K562 (cell line): ENCODE measurements around the gene ERGIC1. TPM values are rescaled to one million over a fixed set of nuclear protein-coding genes. Genes with fewer than 3 reads are reported as not detected.

Source experiments
- ADNP ChIP-seq: fragments of 200-800 bp; sonication (Bioruptor generic); IDR thresholded peaks from 2 replicates; pipeline ENCODE4 v1.6.1; 2016; ENCODE audit warnings: missing genetic modification characterization, missing compliant biosample characterization
- ARID1B ChIP-seq: fragments of 450-650 bp; IDR thresholded peaks from 2 replicates; pipeline ENCODE4 v1.6.1; 2016; ENCODE audit warnings: antibody characterized with exemption, mild to moderate bottlenecking, inconsistent platforms
- ARNT ChIP-seq, 2 experiments: fragments of 450-650 bp; IDR thresholded peaks; 2 replicates each; pipeline ENCODE4 v1.6.1; 2016; ENCODE audit warnings: mild to moderate bottlenecking in 1 of 2
- ATF1 ChIP-seq, 2 experiments: fragments of 450-650 bp in 1 of 2; IDR thresholded peaks; 2 replicates each; pipeline ENCODE4 v1.6.1; 2016; ENCODE audit warnings: missing compliant biosample characterization in 1 of 2, missing genetic modification characterization in 1 of 2
- CREB5 ChIP-seq: fragments of 250-450 bp; sonication (Bioruptor Pico); IDR thresholded peaks from 2 replicates; pipeline ENCODE4 v1.5.0; 2020; ENCODE audit warnings: mild to moderate bottlenecking
- CTBP1 ChIP-seq: fragments of 450-650 bp; IDR thresholded peaks from 2 replicates; pipeline ENCODE4 v1.6.1; 2016; ENCODE audit warnings: borderline replicate concordance
- HBP1 ChIP-seq: fragments of 450-650 bp; formaldehyde crosslinking; IDR thresholded peaks from 2 replicates; pipeline ENCODE4 v1.4.0; 2022; ENCODE audit warnings: missing genetic modification characterization
- HDAC2 ChIP-seq: fragments of 450-650 bp; IDR thresholded peaks from 2 replicates; pipeline ENCODE4 v1.6.1; 2016; ENCODE audit warnings: mild to moderate bottlenecking
- HNRNPLL ChIP-seq: fragments of 200-400 bp; formaldehyde crosslinking; IDR thresholded peaks from 2 replicates; pipeline ENCODE4 v1.6.1; 2017; ENCODE audit warnings: low read length, low read depth, mild to moderate bottlenecking; ENCODE audit not compliant: poor library complexity, severe bottlenecking
- NBN ChIP-seq: fragments of 450-650 bp; IDR thresholded peaks from 2 replicates; pipeline ENCODE4 v1.6.1; 2016; ENCODE audit warnings: low read depth, mild to moderate bottlenecking
- NCOA4 ChIP-seq: fragments of 450-650 bp; IDR thresholded peaks from 2 replicates; pipeline ENCODE4 v1.6.1; 2018; ENCODE audit warnings: mild to moderate bottlenecking; ENCODE audit not compliant: partially characterized antibody
- PHF8 ChIP-seq: fragments of 200-600 bp; sonication (generic); IDR thresholded peaks from 2 replicates; pipeline ENCODE4 v1.6.1; 2012; ENCODE audit warnings: mixed run types, mild to moderate bottlenecking, inconsistent platforms, low read length, moderate library complexity, borderline replicate concordance
- PML ChIP-seq: IDR thresholded peaks from 2 replicates; pipeline ENCODE4 v1.6.1; 2012; ENCODE audit warnings: low read length, inconsistent platforms
- PTBP1 ChIP-seq: fragments of 200-400 bp; formaldehyde crosslinking; IDR thresholded peaks from 2 replicates; pipeline ENCODE4 v1.6.1; 2017; ENCODE audit warnings: low read depth, low read length
- ZBTB7A ChIP-seq: IDR thresholded peaks from 2 replicates; pipeline ENCODE4 v1.6.1; 2011; ENCODE audit warnings: low read depth, mild to moderate bottlenecking, low read length, moderate library complexity, borderline replicate concordance; ENCODE audit not compliant: control insufficient read depth
- ZBTB9 ChIP-seq: fragments of 450-650 bp; formaldehyde crosslinking; IDR thresholded peaks from 2 replicates; pipeline ENCODE4 v1.4.0; 2020; ENCODE audit warnings: mild to moderate bottlenecking, moderate library complexity
- ZNF121 ChIP-seq: sonication (generic); formaldehyde crosslinking; conservative IDR thresholded peaks from 2 replicates; pipeline ENCODE4 v1.8.0; 2022; ENCODE audit warnings: missing genetic modification reagents
- ZNF316 ChIP-seq: fragments of 450-650 bp; IDR thresholded peaks from 2 replicates; pipeline ENCODE4 v1.6.1; 2016
- ZNF512 ChIP-seq: IDR thresholded peaks from 2 replicates; pipeline ENCODE4 v1.6.1; 2016; ENCODE audit warnings: missing genetic modification characterization, missing compliant biosample characterization
- ZNF778 ChIP-seq: fragments of 450-650 bp; formaldehyde crosslinking; IDR thresholded peaks from 2 replicates; pipeline ENCODE4 v1.4.0; 2020; ENCODE audit warnings: mild to moderate bottlenecking, moderate library complexity
- ZNF830 ChIP-seq: fragments of 250-450 bp; sonication (Bioruptor Pico); IDR thresholded peaks from 2 replicates; pipeline ENCODE4 v1.5.0; 2021; ENCODE audit warnings: mild to moderate bottlenecking
- polyA plus RNA-seq, 8 experiments: library from polyadenylated mRNA; depleted of rRNA in 4 of 8; stranded (reverse) in 5 of 8; unstranded in 3 of 8; fragments of >200 nt; fragmentation: Nextera tagmentation in 2 of 8; fragmentation: Illumina TruSeq in 1 of 8; extraction: Ambion mirVana in 2 of 8; extraction: Trizol in 1 of 8; gene quantifications; 2 replicates each; pipeline versions ENCODE4 v1.2.1 to v1.2.3, GENCODE V29; 2011 to 2014; ENCODE audit warnings: inconsistent platforms in 1 of 8, missing spikeins in 1 of 8
- total RNA-seq, 7 experiments: library from RNA; depleted of rRNA in 6 of 7; stranded (reverse); fragments of >200 nt in 6 of 7; fragmentation: Illumina TruSeq in 2 of 7; extraction: Trizol in 2 of 7; gene quantifications; 2 replicates each; pipeline versions ENCODE4 v1.2.1 to v1.2.3, GENCODE V29; 2011 to 2021; ENCODE audit warnings: low replicate concordance in 1 of 7

ERGIC1 gene
- total and polyA plus RNA-seq, 9 of the 15 experiments (the other 6 are each of a cell fraction or from before 2014, with no cell fraction given): 5.5 to 68.4 (median 36.4) TPM

- TF ChIP-seq HDAC2: peak; percentile 86
- peak; percentile 20 to 69; a peak in 2 of 4 replicates for TF ChIP-seq ARNT (IDR thresholded peaks at IDR 0.05)
- TF ChIP-seq ARID1B: peak; percentile 96
- no peak; the same call in 1 of the 2 replicates for TF ChIP-seq PHF8
- TF ChIP-seq HNRNPLL: no peak
- no peak for TF ChIP-seq HBP1
- TF ChIP-seq ZBTB7A: peak; percentile 89
- TF ChIP-seq CTBP1: 0 out of 2 replicates have a peak, but pooled peaks have one; percentile 59
- TF ChIP-seq ZBTB9 (CRISPR knock-in tag): 0 out of 2 replicates have a peak, but pooled peaks have one; percentile 34
- TF ChIP-seq PML: peak; percentile 74
- TF ChIP-seq ZNF316: peak; percentile 75
- peak; percentile 74 for TF ChIP-seq ADNP (tag)
- no peak for TF ChIP-seq ZNF512 (tag)
- no peak for TF ChIP-seq ZNF830 (CRISPR knock-in tag)
- no peak for TF ChIP-seq CREB5 (CRISPR knock-in tag)
- TF ChIP-seq ZNF778: no peak
- no peak for TF ChIP-seq ATF1 (CRISPR knock-in tag; IDR thresholded peaks at IDR 0.05)
- peak; percentile 53 for TF ChIP-seq ATF1 (tag; IDR thresholded peaks at IDR 0.05)
- 0 out of 2 replicates have a peak, but pooled peaks have one; percentile 76 for TF ChIP-seq NBN
- no peak for TF ChIP-seq NCOA4
- peak; percentile 6; the same call in 1 of the 2 replicates for TF ChIP-seq ZNF121 (CRISPR knock-in tag)
- no peak for TF ChIP-seq PTBP1
Observed at GRCh38 chr5:172802567-172803176, 31.4 kb upstream of the ERGIC1 start (continued).
